HG03064 (cell line): ENCODE results near the gene PITPNB.

Experiments
- ATAC-seq: cut with Tn5 transposase; IDR thresholded peaks from one replicate; pipeline ENCODE4 v1.9.1; 2021; ENCODE audit warnings: low read depth; ENCODE audit not compliant: unreplicated experiment

Gene PITPNB

DNA sequence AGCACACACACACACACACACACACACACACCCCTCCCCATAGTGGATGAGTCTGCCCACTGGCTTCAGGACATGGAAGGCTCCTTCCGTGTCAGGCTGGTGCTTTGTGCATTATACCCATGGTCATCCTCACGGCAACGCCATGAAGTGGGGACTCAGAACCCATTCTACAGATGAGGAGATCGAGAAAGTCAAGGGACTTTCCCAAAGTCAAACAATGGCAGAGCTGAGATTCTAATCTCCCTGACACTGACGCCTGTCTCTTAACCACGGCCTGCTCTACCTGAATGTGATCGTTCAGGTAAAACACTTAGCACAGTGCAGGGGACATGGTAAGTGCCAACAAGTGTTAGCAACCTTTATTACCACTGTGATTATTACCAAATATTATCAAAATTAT lies 113.2 kb downstream of the PITPNB start:
- ATAC-seq: no peak

DNA sequence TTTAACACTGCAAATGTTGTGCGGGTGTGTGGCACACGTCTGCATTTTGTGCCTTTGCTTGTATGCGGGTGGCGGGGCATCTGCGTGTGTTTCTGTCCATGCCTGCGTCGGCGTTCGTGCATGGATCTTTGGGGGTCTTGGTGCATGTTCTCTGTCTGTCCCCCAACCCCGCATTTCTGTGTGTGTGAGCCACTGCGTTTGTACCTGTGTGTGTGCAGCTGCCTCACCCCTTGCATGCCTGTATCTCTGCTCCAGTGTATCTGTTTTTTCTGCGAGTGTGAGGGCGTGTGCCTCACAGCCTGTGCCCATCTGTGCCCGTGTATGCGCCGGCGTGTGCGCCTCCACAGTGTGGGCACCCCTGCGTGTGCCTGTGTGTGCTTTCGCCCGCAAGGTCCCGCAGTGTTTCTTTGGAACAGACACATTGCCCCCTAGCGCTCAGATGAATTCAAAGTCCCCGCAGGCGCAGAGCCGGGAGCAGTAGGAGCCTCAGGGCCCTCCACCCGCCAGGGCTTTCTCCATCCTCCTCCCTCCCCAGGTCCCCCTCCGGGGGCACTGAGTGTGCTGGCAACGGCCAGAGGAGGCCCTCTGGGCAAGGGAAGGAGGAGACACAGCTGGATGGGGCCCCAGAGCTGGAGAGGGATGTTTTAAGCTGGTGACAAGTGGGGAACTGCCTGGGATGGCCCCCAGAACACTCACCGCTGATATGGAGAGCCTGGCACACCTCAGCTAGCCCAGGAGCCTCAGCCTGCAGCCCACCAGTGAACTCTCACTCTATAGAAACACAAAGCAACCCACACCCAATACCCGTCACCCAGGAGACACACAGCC lies 114.4 kb downstream of the PITPNB start:
- ATAC-seq: no peak

DNA sequence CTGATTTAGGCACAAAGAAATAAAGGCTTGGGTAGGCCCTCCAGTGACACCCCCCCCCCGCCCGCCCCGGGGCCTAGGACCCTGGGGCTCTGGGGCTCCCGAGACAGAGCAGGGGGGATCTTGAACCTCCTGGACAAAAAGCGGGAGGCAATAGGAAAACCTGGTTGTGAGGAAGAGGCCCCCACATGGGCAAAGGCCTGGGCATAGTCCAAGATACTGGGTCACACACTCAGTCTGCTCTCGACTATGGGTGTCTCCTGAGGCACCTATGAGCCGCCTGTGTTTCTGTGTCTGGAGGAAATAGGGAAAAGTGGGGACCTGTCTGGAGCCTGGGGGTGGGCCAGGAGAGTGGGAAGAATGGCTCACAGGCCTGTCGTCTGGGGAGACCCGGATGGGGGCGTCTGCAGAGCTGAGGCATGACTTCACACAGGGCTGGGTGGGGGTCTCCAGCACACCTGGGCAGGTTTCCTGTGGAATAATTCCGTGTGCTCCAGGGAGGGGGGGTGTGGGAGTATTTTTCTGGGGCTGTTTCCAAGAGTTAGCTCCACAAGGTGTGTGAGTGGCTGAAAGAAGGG lies 115.1 kb downstream of the PITPNB start:
- no peak for ATAC-seq

DNA sequence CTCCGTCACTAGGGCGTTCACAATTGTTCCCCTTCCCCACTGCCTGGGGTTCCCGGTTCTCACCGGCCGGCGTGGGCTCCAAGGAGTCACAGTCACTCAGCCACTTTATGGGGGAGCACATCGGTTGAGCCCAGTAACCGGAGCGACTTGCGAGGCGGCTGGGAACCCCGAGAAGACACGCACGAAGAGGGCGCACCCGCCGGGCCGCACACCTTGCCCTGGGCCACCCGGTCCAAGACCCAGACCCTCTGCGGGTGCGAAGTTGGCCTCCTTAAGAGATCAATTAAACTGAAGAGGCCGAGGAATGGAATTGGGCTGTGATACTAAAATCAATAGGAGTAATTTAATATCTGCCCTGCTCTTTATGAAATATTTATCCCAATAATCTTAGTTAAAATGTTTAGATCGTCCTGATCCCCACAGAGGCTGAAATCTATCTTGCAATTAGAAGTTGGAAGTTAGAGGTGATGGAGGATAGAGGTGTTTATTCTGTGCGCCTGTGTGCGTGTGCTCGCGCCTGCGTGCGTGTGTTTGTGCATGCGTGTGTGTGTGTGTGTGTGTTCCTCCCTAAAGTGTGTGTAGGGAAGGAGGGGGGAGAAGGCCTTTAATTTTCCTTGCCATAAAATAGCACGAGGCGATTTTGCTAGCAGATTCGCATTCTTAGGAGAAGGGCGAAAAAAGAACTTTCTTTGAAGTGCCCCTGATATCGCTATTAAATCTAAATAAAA lies 116.5 kb downstream of the PITPNB start:
- no peak for ATAC-seq
